Measurements from ENCODE around the gene EPN3. TPM values are rescaled to one million over a fixed set of nuclear protein-coding genes. Genes with fewer than 3 reads are reported as not detected.

The EPN3 gene
- total and polyA plus RNA-seq, 2 experiments from 2014 or later: 2.3 to 7.7 TPM

GRCh38 chr17:50588391-50589049 is 56.0 kb downstream of the EPN3 start:
- H3K27me3 Mint-ChIP-seq (ENCODE audit: insufficient read depth, low read depth, poor library complexity): peaks cover 28% of the 10 kb centered on the region
- H3K4me3 ChIP-seq: no peak overlapping the region
- H3K9me3 Mint-ChIP-seq: no peaks in the 10 kb centered on the region
- H3K27ac Mint-ChIP-seq: no peak overlapping the region
- TF ChIP-seq, protein P1, sequence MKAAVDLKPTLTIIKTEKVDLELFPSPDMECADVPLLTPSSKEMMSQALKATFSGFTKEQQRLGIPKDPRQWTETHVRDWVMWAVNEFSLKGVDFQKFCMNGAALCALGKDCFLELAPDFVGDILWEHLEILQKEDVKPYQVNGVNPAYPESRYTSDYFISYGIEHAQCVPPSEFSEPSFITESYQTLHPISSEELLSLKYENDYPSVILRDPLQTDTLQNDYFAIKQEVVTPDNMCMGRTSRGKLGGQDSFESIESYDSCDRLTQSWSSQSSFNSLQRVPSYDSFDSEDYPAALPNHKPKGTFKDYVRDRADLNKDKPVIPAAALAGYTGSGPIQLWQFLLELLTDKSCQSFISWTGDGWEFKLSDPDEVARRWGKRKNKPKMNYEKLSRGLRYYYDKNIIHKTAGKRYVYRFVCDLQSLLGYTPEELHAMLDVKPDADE (IDR thresholded peaks at IDR 0.05): no peak
- TF ChIP-seq, protein P2, sequence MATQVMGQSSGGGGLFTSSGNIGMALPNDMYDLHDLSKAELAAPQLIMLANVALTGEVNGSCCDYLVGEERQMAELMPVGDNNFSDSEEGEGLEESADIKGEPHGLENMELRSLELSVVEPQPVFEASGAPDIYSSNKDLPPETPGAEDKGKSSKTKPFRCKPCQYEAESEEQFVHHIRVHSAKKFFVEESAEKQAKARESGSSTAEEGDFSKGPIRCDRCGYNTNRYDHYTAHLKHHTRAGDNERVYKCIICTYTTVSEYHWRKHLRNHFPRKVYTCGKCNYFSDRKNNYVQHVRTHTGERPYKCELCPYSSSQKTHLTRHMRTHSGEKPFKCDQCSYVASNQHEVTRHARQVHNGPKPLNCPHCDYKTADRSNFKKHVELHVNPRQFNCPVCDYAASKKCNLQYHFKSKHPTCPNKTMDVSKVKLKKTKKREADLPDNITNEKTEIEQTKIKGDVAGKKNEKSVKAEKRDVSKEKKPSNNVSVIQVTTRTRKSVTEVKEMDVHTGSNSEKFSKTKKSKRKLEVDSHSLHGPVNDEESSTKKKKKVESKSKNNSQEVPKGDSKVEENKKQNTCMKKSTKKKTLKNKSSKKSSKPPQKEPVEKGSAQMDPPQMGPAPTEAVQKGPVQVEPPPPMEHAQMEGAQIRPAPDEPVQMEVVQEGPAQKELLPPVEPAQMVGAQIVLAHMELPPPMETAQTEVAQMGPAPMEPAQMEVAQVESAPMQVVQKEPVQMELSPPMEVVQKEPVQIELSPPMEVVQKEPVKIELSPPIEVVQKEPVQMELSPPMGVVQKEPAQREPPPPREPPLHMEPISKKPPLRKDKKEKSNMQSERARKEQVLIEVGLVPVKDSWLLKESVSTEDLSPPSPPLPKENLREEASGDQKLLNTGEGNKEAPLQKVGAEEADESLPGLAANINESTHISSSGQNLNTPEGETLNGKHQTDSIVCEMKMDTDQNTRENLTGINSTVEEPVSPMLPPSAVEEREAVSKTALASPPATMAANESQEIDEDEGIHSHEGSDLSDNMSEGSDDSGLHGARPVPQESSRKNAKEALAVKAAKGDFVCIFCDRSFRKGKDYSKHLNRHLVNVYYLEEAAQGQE (IDR thresholded peaks at IDR 0.05; ENCODE audit: unreplicated experiment): no peak
- TF ChIP-seq EZH2phosphoT487 (IDR thresholded peaks at IDR 0.05; ENCODE audit: unreplicated experiment) (no peak), NANOG (IDR thresholded peaks at IDR 0.05; ENCODE audit: borderline replicate concordance) (no peak), CREB1 (CRISPR knock-in tag; IDR thresholded peaks at IDR 0.05; ENCODE audit: low read depth) (no peak), STAT1 (IDR thresholded peaks at IDR 0.05; ENCODE audit: unreplicated experiment) (no peak), EZH2 (IDR thresholded peaks at IDR 0.05; ENCODE audit: low read depth, unreplicated experiment) (no peak), ZNF114 (CRISPR knock-in tag; IDR thresholded peaks at IDR 0.05) (no peak), ZNF462 (CRISPR knock-in tag; IDR thresholded peaks at IDR 0.05) (no peak), ZNF331 (CRISPR knock-in tag; IDR thresholded peaks at IDR 0.05; ENCODE audit: low read depth) (no peak), POLR2AphosphoS5 (IDR thresholded peaks at IDR 0.05; ENCODE audit: low read depth) (no peak), JUNB (IDR thresholded peaks at IDR 0.05; ENCODE audit: unreplicated experiment) (no peak)
- TF ChIP-seq, protein P3, sequence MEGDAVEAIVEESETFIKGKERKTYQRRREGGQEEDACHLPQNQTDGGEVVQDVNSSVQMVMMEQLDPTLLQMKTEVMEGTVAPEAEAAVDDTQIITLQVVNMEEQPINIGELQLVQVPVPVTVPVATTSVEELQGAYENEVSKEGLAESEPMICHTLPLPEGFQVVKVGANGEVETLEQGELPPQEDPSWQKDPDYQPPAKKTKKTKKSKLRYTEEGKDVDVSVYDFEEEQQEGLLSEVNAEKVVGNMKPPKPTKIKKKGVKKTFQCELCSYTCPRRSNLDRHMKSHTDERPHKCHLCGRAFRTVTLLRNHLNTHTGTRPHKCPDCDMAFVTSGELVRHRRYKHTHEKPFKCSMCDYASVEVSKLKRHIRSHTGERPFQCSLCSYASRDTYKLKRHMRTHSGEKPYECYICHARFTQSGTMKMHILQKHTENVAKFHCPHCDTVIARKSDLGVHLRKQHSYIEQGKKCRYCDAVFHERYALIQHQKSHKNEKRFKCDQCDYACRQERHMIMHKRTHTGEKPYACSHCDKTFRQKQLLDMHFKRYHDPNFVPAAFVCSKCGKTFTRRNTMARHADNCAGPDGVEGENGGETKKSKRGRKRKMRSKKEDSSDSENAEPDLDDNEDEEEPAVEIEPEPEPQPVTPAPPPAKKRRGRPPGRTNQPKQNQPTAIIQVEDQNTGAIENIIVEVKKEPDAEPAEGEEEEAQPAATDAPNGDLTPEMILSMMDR (conservative IDR thresholded peaks at IDR 0.05; ENCODE audit: low read depth in 2 of 2): no peak
- H3K4me3 Mint-ChIP-seq: no peak overlapping the region
- no peak overlapping the region for H3K27ac ChIP-seq (ENCODE audit: low read depth)
- H3K4me2 ChIP-seq: no peak overlapping the region
- H3K4me1 ChIP-seq (ENCODE audit: insufficient read depth): peaks cover 6% of the 10 kb centered on the region; the same call in 1 of the 2 replicates
- H2AFZ ChIP-seq: no peak overlapping the region
- no peaks in the 10 kb centered on the region for H3K9me2 ChIP-seq (ENCODE audit: insufficient read depth)
- no peaks in the 10 kb centered on the region for H3K79me2 ChIP-seq (replicated peaks; ENCODE audit: insufficient read depth)
- no peak for DNase-seq (ENCODE audit: low spot score)
- H3K4me1 Mint-ChIP-seq: peaks cover 33% of the 10 kb centered on the region
- H3K27me3 ChIP-seq (ENCODE audit: insufficient read depth): no peaks in the 10 kb centered on the region
- ATAC-seq: no peak
- H3K36me3 ChIP-seq (ENCODE audit: insufficient read depth): no peaks in the 10 kb centered on the region
- H3F3A ChIP-seq (replicated peaks; ENCODE audit: low read depth): no peaks in the 10 kb centered on the region
- H3K36me3 Mint-ChIP-seq (ENCODE audit: low read depth): no peaks in the 10 kb centered on the region
- no peaks in the 10 kb centered on the region for H4K20me1 ChIP-seq (replicated peaks; ENCODE audit: insufficient read depth)
